Endothelial cell of umbilical vein (primary cell): ENCODE measurements around the gene SPEM2. TPM values are rescaled to one million over a fixed set of nuclear protein-coding genes. Genes with fewer than 3 reads are reported as not detected.

Experiments used
- BruUV-seq: library from RNA; stranded (reverse); fragments of 400-500 nt; replicated peaks from 2 replicates; lab custom pipeline; 2021; lab: Mats Ljungman, UMichigan
- CTCF ChIA-PET: fragments of 300-600, 350-600 bp; sonication (Branson Sonifier 250); formaldehyde crosslinking; loops from one replicate; lab custom pipeline; 2021; ENCODE audit warnings: antibody characterized with exemption, inconsistent platforms; lab: Charles Lee
- POLR2A ChIA-PET: fragments of 300-600, 350-600 bp; sonication (Branson Sonifier 250); formaldehyde crosslinking; loops from one replicate; lab custom pipeline; 2021; ENCODE audit warnings: antibody characterized with exemption, inconsistent platforms; lab: Charles Lee
- DNase-seq: peaks from one replicate; pipeline ENCODE4 v3.0.0-alpha.2; 2011; ENCODE audit warnings: low read depth, low spot score
- FAIRE-seq: peaks from 2 replicates; lab custom pipeline; 2011; peaks lifted over from hg19 to GRCh38; lab: Jason Lieb, UNC
- H2AFZ ChIP-seq: 2 replicates; pipeline ENCODE4 v1.6.0; 2012; ENCODE audit warnings: low read depth, low read length, control low read depth, inconsistent platforms
- H3K27ac ChIP-seq: 2 replicates; pipeline ENCODE4 v1.5.1; 2011; ENCODE audit warnings: low read depth, mild to moderate bottlenecking, control low read depth, low read length, moderate library complexity; ENCODE audit not compliant: insufficient read depth
- H3K27me3 ChIP-seq, 2 experiments: 2 replicates each; pipeline versions ENCODE4 v1.6.0 to v1.6.1; 2011; ENCODE audit warnings: low read length in 2 of 2, mixed read lengths in 1 of 2; ENCODE audit not compliant: control insufficient read depth in 2 of 2, insufficient read depth in 2 of 2
- H3K36me3 ChIP-seq, 2 experiments: 2 replicates in 1 of 2; 3 replicates in 1 of 2; pipeline ENCODE4 v1.5.1; 2011; ENCODE audit warnings: low read length in 2 of 2, mild to moderate bottlenecking in 1 of 2, moderate library complexity in 1 of 2; ENCODE audit not compliant: control insufficient read depth in 2 of 2, insufficient read depth in 2 of 2; ENCODE audit errors: extremely low read depth in 1 of 2
- H3K4me1 ChIP-seq: 3 replicates; pipeline ENCODE4 v1.5.1; 2011; ENCODE audit warnings: mild to moderate bottlenecking, low read length; ENCODE audit not compliant: control insufficient read depth, insufficient read depth; ENCODE audit errors: extremely low read depth
- H3K4me2 ChIP-seq: 2 replicates; pipeline ENCODE4 v1.6.1; 2011; ENCODE audit warnings: low read length, control low read depth, mixed read lengths; ENCODE audit not compliant: insufficient read depth
- H3K4me3 ChIP-seq, 3 experiments: fragments of 200-600 bp in 1 of 3; sonication (generic), shearing (Covaris generic) in 1 of 3; replicated peaks in 1 of 3; 2 replicates each; pipeline ENCODE4 v1.5.1; 2011 to 2016; ENCODE audit warnings: control low read depth in 3 of 3, low read length in 3 of 3, mild to moderate bottlenecking in 2 of 3, inconsistent platforms in 1 of 3, low read depth in 1 of 3, moderate library complexity in 1 of 3; ENCODE audit not compliant: insufficient read depth in 1 of 3
- H3K79me2 ChIP-seq: 2 replicates; pipeline ENCODE4 v1.6.0; 2012; ENCODE audit warnings: low read length, inconsistent platforms; ENCODE audit not compliant: control insufficient read depth, insufficient read depth
- H3K9ac ChIP-seq: replicated peaks from 2 replicates; pipeline ENCODE3; 2011; ENCODE audit warnings: low read length, control low read depth; ENCODE audit not compliant: insufficient read depth; ENCODE audit errors: extremely low read depth
- H3K9me1 ChIP-seq: replicated peaks from 3 replicates; pipeline ENCODE4 v1.6.0; 2011; ENCODE audit warnings: mild to moderate bottlenecking, low read length; ENCODE audit not compliant: control insufficient read depth, insufficient read depth; ENCODE audit errors: extremely low read depth
- H3K9me3 ChIP-seq: replicated peaks from 2 replicates; pipeline ENCODE4 v1.5.1; 2012; ENCODE audit warnings: low read length, inconsistent platforms; ENCODE audit not compliant: control insufficient read depth, insufficient read depth
- H4K20me1 ChIP-seq: replicated peaks from 2 replicates; pipeline ENCODE3; 2011; ENCODE audit warnings: mild to moderate bottlenecking, low read length; ENCODE audit not compliant: control insufficient read depth, insufficient read depth; ENCODE audit errors: extremely low read depth
- CTCF ChIP-seq, 2 donors: IDR thresholded peaks; 1 replicate in 1 of 2; 2 replicates in 1 of 2; pipeline ENCODE4 v1.5.1; 2011; ENCODE audit warnings: low read length in 2 of 2, mild to moderate bottlenecking in 2 of 2, moderate library complexity in 2 of 2, control low read depth in 1 of 2, inconsistent platforms in 1 of 2, low read depth in 1 of 2; ENCODE audit not compliant: insufficient read depth in 1 of 2; ENCODE audit errors: extremely low read depth in 1 of 2
- EZH2 ChIP-seq: IDR thresholded peaks from 2 replicates; pipeline ENCODE4 v1.6.1; 2012; ENCODE audit warnings: borderline replicate concordance, low read depth, mild to moderate bottlenecking, moderate library complexity, low read length, inconsistent platforms; ENCODE audit not compliant: severe bottlenecking
- FOS ChIP-seq: IDR thresholded peaks from 2 replicates; pipeline ENCODE4 v1.6.1; 2011; ENCODE audit warnings: mild to moderate bottlenecking, low read length, moderate library complexity, borderline replicate concordance; ENCODE audit not compliant: insufficient read depth
- GATA2 ChIP-seq: IDR thresholded peaks from 2 replicates; pipeline ENCODE4 v1.7.0; 2011; ENCODE audit warnings: low read depth, mild to moderate bottlenecking, moderate library complexity, mixed read lengths, low read length; ENCODE audit not compliant: insufficient read length, insufficient read depth
- JUN ChIP-seq: IDR thresholded peaks from 2 replicates; pipeline ENCODE4 v1.6.1; 2011; ENCODE audit warnings: borderline replicate concordance, low read depth; ENCODE audit not compliant: insufficient read length, insufficient read depth
- MAX ChIP-seq: IDR thresholded peaks from 2 replicates; pipeline ENCODE4 v1.6.1; 2011; ENCODE audit not compliant: insufficient read depth, insufficient read length
- MYC ChIP-seq: IDR thresholded peaks from one replicate; pipeline ENCODE4 v1.6.1; 2011; ENCODE audit warnings: mild to moderate bottlenecking, low read depth, low read length
- POLR2A ChIP-seq: IDR thresholded peaks from 2 replicates; pipeline ENCODE4 v1.6.1; 2012; ENCODE audit warnings: low read depth, mild to moderate bottlenecking, control low read depth, low read length
- POLR2AphosphoS5 ChIP-seq: IDR thresholded peaks from 2 replicates; pipeline ENCODE4 v1.6.1; 2012; ENCODE audit warnings: low read depth, mild to moderate bottlenecking, control low read depth, low read length, moderate library complexity; ENCODE audit not compliant: insufficient read depth
- dilution Hi-C: fragments of 300-500 bp; cut with MboI; formaldehyde crosslinking; loops from one replicate; pipeline ENCODE4 v1.15.0; 2019; ENCODE audit warnings: low sequenced_read_pairs; ENCODE audit not compliant: extremely low pct_ligation_motif_present
- intact Hi-C: fragments of 100-400 bp; cut with micrococcal nuclease; formaldehyde crosslinking; loops from one replicate; pipeline ENCODE4 v1.10.0; 2022
- polyA plus RNA-seq, 4 experiments: library from polyadenylated mRNA; depleted of rRNA in 3 of 4; stranded (reverse) in 3 of 4; unstranded in 1 of 4; fragments of >200 nt; gene quantifications; 2 replicates each; pipeline versions ENCODE4 v1.2.1 to v1.2.3, GENCODE V29; 2011 to 2012; ENCODE audit warnings: missing spikeins in 1 of 4
- total RNA-seq: library from RNA; stranded (reverse); gene quantifications from 2 replicates; pipeline ENCODE4 v1.2.3, GENCODE V29; 2021

Gene SPEM2
- total and polyA plus RNA-seq, 2 donors (not counting 3 experiments of a cell fraction or from before 2014, with no cell fraction given): not detected

GRCh38 chr17:7435676-7436555 lies 10.5 kb downstream of the SPEM2 start:
- CTCF ChIA-PET: interaction anchor here (0.8 to 4.4 kb wide), 34 partner anchors 10 to 390 kb away, joined by 3 to 70 read pairs (median 7); partner anchors contain the start of genes CHRNB1, NLGN2, PLSCR3 and POLR2A
- intact Hi-C loops: loop anchor here (1.0 to 5.0 kb wide), 9 partner anchors 19 to 251 kb away; partner anchors contain the start of genes CTDNEP1, ELP5, KCTD11 and PLSCR3
- peak; percentile 35 for DNase-seq

More at GRCh38 chr17:7435676-7436555, 10.5 kb downstream of the SPEM2 start:
- peak; percentile 70 for FAIRE-seq
- H2AFZ ChIP-seq: peak overlapping the region; percentile 48
- H3K79me2 ChIP-seq: no peaks in the 10 kb centered on the region
- H3K4me1 ChIP-seq: peaks cover 23% of the 10 kb centered on the region
- H4K20me1 ChIP-seq: no peaks in the 10 kb centered on the region
- peak overlapping the region; percentile 46 for H3K9ac ChIP-seq
- H3K9me3 ChIP-seq: no peaks in the 10 kb centered on the region
- peak overlapping the region; percentile 32 for H3K27ac ChIP-seq
- H3K9me1 ChIP-seq: no peaks in the 10 kb centered on the region
- TSS peak; percentile 53 for BruUV-seq
- POLR2A ChIA-PET: interaction anchor here (0.5 to 1.7 kb wide), 5 partner anchors 32 to 49 kb away, joined by 3 to 8 read pairs (median 5); partner anchors contain the start of genes POLR2A and TMEM256
- H3K36me3 ChIP-seq: no peaks in the 10 kb centered on the region
- TF ChIP-seq MAX: peak; percentile 13
- peak; percentile 10 to 35 for TF ChIP-seq CTCF (IDR thresholded peaks at IDR 0.05; ENCODE audit: extremely low read depth in 1 of 2, insufficient read depth in 1 of 2, low read depth in 1 of 2, low read length in 2 of 2)
- TF ChIP-seq POLR2A: peak; percentile 15
- TF ChIP-seq EZH2: no peak
- TF ChIP-seq GATA2: no peak
- no peak for TF ChIP-seq JUN
- TF ChIP-seq FOS: no peak
- TF ChIP-seq POLR2AphosphoS5: no peak
- TF ChIP-seq MYC: no peak
- peak overlapping the region; percentile 94 for H3K4me2 ChIP-seq
- peak overlapping the region; percentile 54 to 83 (median 83) for H3K4me3 ChIP-seq
- H3K27me3 ChIP-seq: peaks cover 20 to 27% of the 10 kb centered on the region in 2 experiments
- dilution Hi-C loops: no loop called here
